H1 (cell line): ENCODE results near the gene TMEM271. TPM values are rescaled to one million over a fixed set of nuclear protein-coding genes. Genes with fewer than 3 reads are reported as not detected.

ENCODE experiments used
- CTCF ChIA-PET: fragments of 300-600 bp; sonication (Branson Sonifier 250); formaldehyde crosslinking; loops from one replicate; lab custom pipeline; 2021; ENCODE audit not compliant: partially characterized antibody; lab: Charles Lee
- POLR2A ChIA-PET: fragments of 300-600 bp; sonication (Branson Sonifier 250); formaldehyde crosslinking; loops from one replicate; lab custom pipeline; 2021; ENCODE audit warnings: inconsistent platforms; ENCODE audit not compliant: partially characterized antibody; lab: Charles Lee
- DNase-seq, 2 experiments: peaks; one replicate each; pipeline versions ENCODE4 v3.0.0 to v3.0.0-alpha.2; 2010 to 2022; ENCODE audit warnings: low spot score in 2 of 2, low read depth in 1 of 2, mixed read lengths in 1 of 2
- FAIRE-seq: peaks from 2 replicates; lab custom pipeline; 2011; peaks lifted over from hg19 to GRCh38; lab: Jason Lieb, UNC
- H2AFZ ChIP-seq: 2 replicates; pipeline ENCODE4 v1.8.1; 2012; ENCODE audit warnings: low read length, inconsistent platforms
- H2AK5ac ChIP-seq: 2 replicates; pipeline ENCODE4 v1.6.1; 2013; ENCODE audit warnings: low read depth, low read length
- H2BK120ac ChIP-seq: replicated peaks from 2 replicates; pipeline ENCODE3; 2013; ENCODE audit warnings: low read depth, low read length, inconsistent platforms
- H2BK12ac ChIP-seq: 2 replicates; pipeline ENCODE4 v1.6.1; 2013; ENCODE audit warnings: low read depth, low read length
- H2BK15ac ChIP-seq: 2 replicates; pipeline ENCODE4 v1.6.1; 2013; ENCODE audit warnings: low read length
- H2BK20ac ChIP-seq: 2 replicates; pipeline ENCODE4 v1.6.1; 2013; ENCODE audit warnings: low read length
- H2BK5ac ChIP-seq: 2 replicates; pipeline ENCODE4 v1.6.1; 2013; ENCODE audit warnings: low read depth, low read length
- H3K14ac ChIP-seq: 2 replicates; pipeline ENCODE4 v1.6.1; 2013; ENCODE audit warnings: inconsistent platforms; ENCODE audit not compliant: insufficient read length
- H3K18ac ChIP-seq: 2 replicates; pipeline ENCODE4 v1.6.1; 2013; ENCODE audit warnings: low read length; ENCODE audit errors: extremely low read depth
- H3K23ac ChIP-seq: 2 replicates; pipeline ENCODE4 v1.6.1; 2013; ENCODE audit warnings: inconsistent platforms; ENCODE audit not compliant: insufficient read length
- H3K23me2 ChIP-seq: 2 replicates; pipeline ENCODE4 v1.6.1; 2013; ENCODE audit warnings: low read depth, low read length
- H3K27ac ChIP-seq: 2 replicates; pipeline ENCODE4 v1.6.1; 2011; ENCODE audit warnings: low read depth, low read length, inconsistent platforms
- H3K27me3 ChIP-seq, 4 experiments: replicated peaks in 1 of 4; 1 replicate in 1 of 4; 2 replicates in 3 of 4; pipeline versions ENCODE4 v1.6.1 to v1.8.1; 2011 to 2013; ENCODE audit warnings: low read length in 3 of 4, mild to moderate bottlenecking in 3 of 4, inconsistent platforms in 2 of 4, mixed read lengths in 2 of 4, moderate library complexity in 1 of 4; ENCODE audit not compliant: control insufficient read depth in 3 of 4, insufficient read depth in 3 of 4; ENCODE audit errors: extremely low read depth in 1 of 4
- H3K36me3 ChIP-seq, 4 experiments: 2 replicates each; pipeline versions ENCODE4 v1.6.1 to v1.8.1; 2011 to 2013; ENCODE audit warnings: mild to moderate bottlenecking in 4 of 4, low read length in 3 of 4, moderate library complexity in 2 of 4, control low read depth in 1 of 4, inconsistent platforms in 1 of 4; ENCODE audit not compliant: insufficient read depth in 4 of 4, control insufficient read depth in 2 of 4
- H3K4ac ChIP-seq: replicated peaks from 2 replicates; pipeline ENCODE3; 2013; ENCODE audit warnings: low read length, low read depth, mixed read lengths, inconsistent platforms; ENCODE audit not compliant: insufficient read length
- H3K4me1 ChIP-seq, 4 experiments: replicated peaks in 1 of 4; 1 replicate in 1 of 4; 2 replicates in 3 of 4; pipeline versions ENCODE4 v1.6.1 to v1.8.1; 2011 to 2013; ENCODE audit warnings: low read length in 3 of 4, inconsistent platforms in 2 of 4, mixed read lengths in 1 of 4; ENCODE audit not compliant: insufficient read depth in 4 of 4, control insufficient read depth in 3 of 4
- H3K4me2 ChIP-seq, 2 experiments: 2 replicates each; pipeline versions ENCODE4 v1.6.1 to v1.8.1; 2011 to 2013; ENCODE audit warnings: low read depth in 2 of 2, low read length in 2 of 2, control low read depth in 1 of 2, inconsistent platforms in 1 of 2, mild to moderate bottlenecking in 1 of 2; ENCODE audit not compliant: insufficient read depth in 1 of 2
- H3K4me3 ChIP-seq, 4 experiments: fragments of 200-600, 300-600 bp in 1 of 4; sonication (generic), shearing (Covaris generic), sonication (Bioruptor Twin) in 1 of 4; 2 replicates each; pipeline versions ENCODE4 v1.5.1 to v1.8.1; 2011 to 2016; ENCODE audit warnings: low read length in 4 of 4, low read depth in 3 of 4, control low read depth in 2 of 4, inconsistent platforms in 2 of 4, mild to moderate bottlenecking in 2 of 4, mixed read lengths in 1 of 4, moderate library complexity in 1 of 4; ENCODE audit not compliant: insufficient read depth in 2 of 4; ENCODE audit errors: extremely low read depth in 1 of 4
- H3K56ac ChIP-seq: replicated peaks from 2 replicates; pipeline ENCODE3; 2013; ENCODE audit warnings: low read depth, mild to moderate bottlenecking, mixed read lengths, low read length, inconsistent platforms; ENCODE audit not compliant: insufficient read length
- H3K79me1 ChIP-seq: 2 replicates; pipeline ENCODE4 v1.6.1; 2013; ENCODE audit warnings: low read depth, low read length, control low read depth
- H3K79me2 ChIP-seq, 2 experiments: 2 replicates each; pipeline versions ENCODE4 v1.6.1 to v1.8.1; 2012 to 2013; ENCODE audit warnings: low read length in 2 of 2, mild to moderate bottlenecking in 2 of 2, inconsistent platforms in 1 of 2; ENCODE audit not compliant: insufficient read depth in 2 of 2, control insufficient read depth in 1 of 2
- H3K9ac ChIP-seq, 4 experiments: replicated peaks in 1 of 4; 1 replicate in 1 of 4; 2 replicates in 3 of 4; pipeline versions ENCODE4 v1.6.1 to v1.8.1; 2011 to 2013; ENCODE audit warnings: low read depth in 3 of 4, low read length in 3 of 4, control low read depth in 2 of 4, mild to moderate bottlenecking in 2 of 4, moderate library complexity in 2 of 4, inconsistent platforms in 1 of 4; ENCODE audit errors: extremely low read depth in 1 of 4
- H3K9me3 ChIP-seq, 2 experiments: 2 replicates each; pipeline versions ENCODE4 v1.6.1 to v1.8.1; 2012 to 2013; ENCODE audit warnings: mild to moderate bottlenecking in 2 of 2, moderate library complexity in 2 of 2, control low read depth in 1 of 2, inconsistent platforms in 1 of 2, low read depth in 1 of 2, low read length in 1 of 2, mixed read lengths in 1 of 2; ENCODE audit not compliant: insufficient read depth in 2 of 2
- H4K20me1 ChIP-seq, 2 experiments: replicated peaks in 1 of 2; 2 replicates each; pipeline versions ENCODE3 to v1.8.1; 2011 to 2013; ENCODE audit warnings: inconsistent platforms in 2 of 2, low read length in 2 of 2, mild to moderate bottlenecking in 1 of 2; ENCODE audit not compliant: insufficient read depth in 2 of 2, control insufficient read depth in 1 of 2
- H4K5ac ChIP-seq: 2 replicates; pipeline ENCODE4 v1.6.1; 2013; ENCODE audit warnings: low read length, low read depth, mixed read lengths, inconsistent platforms; ENCODE audit not compliant: insufficient read length
- H4K8ac ChIP-seq: 2 replicates; pipeline ENCODE4 v1.8.0; 2013; ENCODE audit warnings: mild to moderate bottlenecking, moderate library complexity, low read length, inconsistent platforms; ENCODE audit not compliant: insufficient read depth; ENCODE audit errors: extremely low read depth
- H4K91ac ChIP-seq: replicated peaks from 2 replicates; pipeline ENCODE3; 2013; ENCODE audit warnings: low read length, mixed read lengths, inconsistent platforms; ENCODE audit not compliant: insufficient read length
- JUND ChIP-seq: IDR thresholded peaks from 2 replicates; pipeline ENCODE4 v1.6.1; 2011; ENCODE audit warnings: mild to moderate bottlenecking, improper control_type of control experiment, low read length
- TAF1 ChIP-seq: IDR thresholded peaks from 2 replicates; pipeline ENCODE4 v1.6.1; 2011; ENCODE audit warnings: mild to moderate bottlenecking, low read depth, low read length
- YY1 ChIP-seq: IDR thresholded peaks from 2 replicates; pipeline ENCODE4 v1.6.1; 2011; ENCODE audit warnings: low read depth, mild to moderate bottlenecking, low read length
- WGBS, 2 experiments: shearing (Covaris generic) in 1 of 2; methylation state at CpG; one replicate each; pipeline versions ENCODE4 v1.1.6 to v1.1.7; 2013 to 2015; ENCODE audit warnings: low lambda C conversion rate in 2 of 2, mixed read lengths in 2 of 2, inconsistent platforms in 1 of 2, low coverage in 1 of 2, missing lambda C conversion rate in 1 of 2; ENCODE audit not compliant: insufficient replicate concordance in 2 of 2, insufficient coverage in 1 of 2, insufficient read length in 1 of 2; ENCODE audit errors: extremely low coverage in 1 of 2, missing lambda C conversion rate in 1 of 2; 5-methylcytosine and 5-hydroxymethylcytosine counted together
- polyA plus RNA-seq, 7 experiments: library from polyadenylated mRNA; depleted of rRNA in 3 of 7; stranded (reverse) in 5 of 7; unstranded in 2 of 7; fragments of >200 nt in 5 of 7; fragments of 200-250 nt in 2 of 7; gene quantifications; 1 replicate in 5 of 7; 2 replicates in 1 of 7; 4 replicates in 1 of 7; pipeline versions ENCODE4 v1.2.1 to v1.2.3, GENCODE V29; 2011 to 2013; ENCODE audit warnings: missing spikeins in 2 of 7, mixed read lengths in 2 of 7
- total RNA-seq: library from RNA; stranded (reverse); fragmentation: NEBNext Ultra II Directional; extraction: Animal tissue kit (Norgen Biotek cat#: 25700); gene quantifications from 2 replicates; pipeline ENCODE4 v1.2.1, GENCODE V29; 2021

TMEM271 gene
- total and polyA plus RNA-seq, 2 of the 8 experiments (the other 6 are each of a cell fraction or from before 2014, with no cell fraction given), result 0.08 to 0.35 TPM

DNA sequence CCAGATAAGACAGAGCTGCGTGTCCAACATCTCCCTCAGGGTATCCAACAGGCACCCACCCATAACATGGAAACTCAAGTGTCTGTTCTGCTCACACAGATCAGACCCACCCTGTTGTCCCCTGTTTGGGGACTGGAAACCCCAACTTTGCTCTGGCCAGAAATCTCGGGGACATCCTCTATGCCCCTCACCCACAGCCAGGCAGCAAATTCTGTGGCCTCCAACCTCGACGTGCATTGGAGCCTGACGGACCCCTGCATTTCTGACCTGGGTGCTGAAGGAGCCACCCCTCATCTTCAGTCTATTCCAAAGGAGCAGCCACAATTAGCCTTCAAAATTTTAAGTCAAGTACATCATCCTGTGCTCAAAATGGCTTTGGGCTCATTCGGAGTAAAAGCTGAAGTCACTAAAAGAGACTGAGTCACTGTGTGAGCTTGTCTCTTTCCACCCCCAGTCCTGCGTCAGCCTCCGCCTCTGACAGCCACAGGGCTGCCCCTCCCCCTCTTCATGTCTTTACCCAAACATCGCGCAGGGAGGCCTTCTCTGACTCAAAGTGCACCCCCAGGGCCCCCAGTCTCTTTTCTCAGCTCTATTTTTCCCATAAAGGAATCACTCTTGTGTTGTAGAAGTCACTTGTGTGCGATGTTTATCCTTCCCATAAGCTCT is 24.9 kb upstream of the TMEM271 start:
- Histone ChIP-seq H2BK15ac (no peak overlapping the region), H3K23ac (no peak overlapping the region), H3K79me2 (no peaks in the 10 kb centered on the region), H3K4me1 (no peaks in the 10 kb centered on the region; a peak in 1 of 7 replicates), H3K18ac (no peak overlapping the region), H3K23me2 (no peaks in the 10 kb centered on the region), H4K5ac (no peak overlapping the region), H3K4me3 (no peak overlapping the region), H2BK12ac (no peak overlapping the region), H3K27ac (no peak overlapping the region), H3K14ac (no peak overlapping the region), H3K27me3 (no peaks in the 10 kb centered on the region), H4K20me1 (no peaks in the 10 kb centered on the region), H2BK120ac (no peak overlapping the region), H4K8ac (no peak overlapping the region), H2BK5ac (no peak overlapping the region), H2AK5ac (no peak overlapping the region), H3K79me1 (no peaks in the 10 kb centered on the region), H2AFZ (no peak overlapping the region), H2BK20ac (no peak overlapping the region), H4K91ac (no peak overlapping the region), H3K9ac (no peak overlapping the region), H3K36me3 (no peaks in the 10 kb centered on the region), H3K9me3 (no peaks in the 10 kb centered on the region), H3K56ac (no peak overlapping the region), H3K4ac (no peak overlapping the region), H3K4me2 (no peak overlapping the region)
- 86% methylated on average over 11 of the region's 11 CpGs; no CpG with 5 or more reads in 1 of the 2 experiments for WGBS, 2 experiments
- POLR2A ChIA-PET, result interaction anchor here (1.0 to 2.5 kb wide), 3 partner anchors 23 to 127 kb away, joined by 3 to 8 read pairs (median 7); partner anchors contain the start of genes ATP5ME and MYL5
- FAIRE-seq (no peak), DNase-seq (no peak)
- CTCF ChIA-PET, result interaction anchor here (0.6 to 2.9 kb wide), 17 partner anchors 8 to 166 kb away, joined by 3 to 7 read pairs (median 3); partner anchors contain the start of genes ATP5ME and MYL5
- no peak for TF ChIP-seq YY1
- no peak for TF ChIP-seq JUND
- TF ChIP-seq TAF1, result no peak
